Panc1 (cell line): ENCODE data around the gene SMARCB1.

Source experiments
- CTCF ChIP-seq: fragments of 450-650 bp; IDR thresholded peaks from 2 replicates; pipeline ENCODE4 v1.5.1; 2017; ENCODE audit warnings: mild to moderate bottlenecking
- POLR2AphosphoS5 ChIP-seq: IDR thresholded peaks from 2 replicates; pipeline ENCODE4 v1.6.1; 2012; ENCODE audit warnings: mild to moderate bottlenecking, low read depth, low read length, moderate library complexity
- SIN3A ChIP-seq: IDR thresholded peaks from 2 replicates; pipeline ENCODE4 v1.6.1; 2012; ENCODE audit warnings: low read depth, mild to moderate bottlenecking, low read length, moderate library complexity, borderline replicate concordance; ENCODE audit not compliant: insufficient read depth
- TCF7L2 ChIP-seq: IDR thresholded peaks from 2 replicates; pipeline ENCODE4 v1.6.1; 2011; ENCODE audit warnings: mild to moderate bottlenecking, low read depth, low read length, inconsistent platforms
- TF ChIP-seq, protein P1 (sequence below), 2 experiments: IDR thresholded peaks; 2 replicates each; pipeline ENCODE4 v1.6.1; 2011 to 2012; ENCODE audit warnings: low read depth in 2 of 2, control low read depth in 1 of 2, low read length in 1 of 2, mild to moderate bottlenecking in 1 of 2, moderate library complexity in 1 of 2; ENCODE audit not compliant: insufficient read depth in 1 of 2

DNA sequence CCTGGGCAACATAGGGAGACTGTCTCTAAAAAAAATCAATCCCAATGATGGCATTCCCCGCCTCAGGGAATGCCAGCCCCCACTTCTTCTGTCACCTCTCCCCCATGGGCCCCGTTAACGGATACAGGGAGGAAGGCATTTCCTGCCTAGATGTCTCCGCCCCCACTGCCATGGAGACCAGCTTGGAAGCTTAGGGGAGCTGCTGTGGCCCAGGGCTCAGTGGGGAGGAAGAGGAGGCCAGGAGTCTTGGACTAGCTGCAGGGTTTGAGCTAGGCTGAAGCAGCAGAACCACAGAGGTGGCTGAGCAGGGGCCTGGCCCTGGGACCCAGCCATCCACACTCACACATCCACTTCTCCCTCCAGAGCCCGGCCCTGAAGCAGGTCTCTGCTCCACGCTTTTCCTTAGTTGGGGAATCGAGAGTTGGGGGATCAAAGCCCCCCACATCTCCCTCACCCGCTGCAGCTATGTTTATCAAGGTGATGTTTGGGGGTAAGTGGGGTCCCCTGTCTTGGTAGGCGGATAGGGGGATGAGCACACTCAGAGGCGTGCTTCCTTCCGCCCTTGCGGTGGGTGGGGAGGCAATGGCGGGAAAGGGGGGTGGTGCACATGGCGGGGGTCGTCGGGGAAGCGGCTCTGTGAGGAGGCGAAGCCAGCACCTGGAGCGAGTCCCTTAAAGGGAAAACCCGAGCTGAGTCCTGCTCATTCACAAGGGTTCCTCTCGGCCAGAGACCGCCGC is 23.8 kb upstream of the SMARCB1 start, which contains the start of gene C22orf15:
- TF ChIP-seq CTCF (no peak), POLR2AphosphoS5 (no peak), SIN3A (no peak), TCF7L2 (no peak)
- TF ChIP-seq, protein P1, sequence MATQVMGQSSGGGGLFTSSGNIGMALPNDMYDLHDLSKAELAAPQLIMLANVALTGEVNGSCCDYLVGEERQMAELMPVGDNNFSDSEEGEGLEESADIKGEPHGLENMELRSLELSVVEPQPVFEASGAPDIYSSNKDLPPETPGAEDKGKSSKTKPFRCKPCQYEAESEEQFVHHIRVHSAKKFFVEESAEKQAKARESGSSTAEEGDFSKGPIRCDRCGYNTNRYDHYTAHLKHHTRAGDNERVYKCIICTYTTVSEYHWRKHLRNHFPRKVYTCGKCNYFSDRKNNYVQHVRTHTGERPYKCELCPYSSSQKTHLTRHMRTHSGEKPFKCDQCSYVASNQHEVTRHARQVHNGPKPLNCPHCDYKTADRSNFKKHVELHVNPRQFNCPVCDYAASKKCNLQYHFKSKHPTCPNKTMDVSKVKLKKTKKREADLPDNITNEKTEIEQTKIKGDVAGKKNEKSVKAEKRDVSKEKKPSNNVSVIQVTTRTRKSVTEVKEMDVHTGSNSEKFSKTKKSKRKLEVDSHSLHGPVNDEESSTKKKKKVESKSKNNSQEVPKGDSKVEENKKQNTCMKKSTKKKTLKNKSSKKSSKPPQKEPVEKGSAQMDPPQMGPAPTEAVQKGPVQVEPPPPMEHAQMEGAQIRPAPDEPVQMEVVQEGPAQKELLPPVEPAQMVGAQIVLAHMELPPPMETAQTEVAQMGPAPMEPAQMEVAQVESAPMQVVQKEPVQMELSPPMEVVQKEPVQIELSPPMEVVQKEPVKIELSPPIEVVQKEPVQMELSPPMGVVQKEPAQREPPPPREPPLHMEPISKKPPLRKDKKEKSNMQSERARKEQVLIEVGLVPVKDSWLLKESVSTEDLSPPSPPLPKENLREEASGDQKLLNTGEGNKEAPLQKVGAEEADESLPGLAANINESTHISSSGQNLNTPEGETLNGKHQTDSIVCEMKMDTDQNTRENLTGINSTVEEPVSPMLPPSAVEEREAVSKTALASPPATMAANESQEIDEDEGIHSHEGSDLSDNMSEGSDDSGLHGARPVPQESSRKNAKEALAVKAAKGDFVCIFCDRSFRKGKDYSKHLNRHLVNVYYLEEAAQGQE (IDR thresholded peaks at IDR 0.05; ENCODE audit: insufficient read depth in 1 of 2, low read depth in 2 of 2, low read length in 1 of 2): no peak
